GM21367 (cell line): Measurements from ENCODE around the gene ZNF385B.

Source experiments
- ATAC-seq: cut with Tn5 transposase; IDR thresholded peaks from one replicate; pipeline ENCODE4 v1.9.1; 2021; ENCODE audit not compliant: unreplicated experiment

ZNF385B gene

DNA sequence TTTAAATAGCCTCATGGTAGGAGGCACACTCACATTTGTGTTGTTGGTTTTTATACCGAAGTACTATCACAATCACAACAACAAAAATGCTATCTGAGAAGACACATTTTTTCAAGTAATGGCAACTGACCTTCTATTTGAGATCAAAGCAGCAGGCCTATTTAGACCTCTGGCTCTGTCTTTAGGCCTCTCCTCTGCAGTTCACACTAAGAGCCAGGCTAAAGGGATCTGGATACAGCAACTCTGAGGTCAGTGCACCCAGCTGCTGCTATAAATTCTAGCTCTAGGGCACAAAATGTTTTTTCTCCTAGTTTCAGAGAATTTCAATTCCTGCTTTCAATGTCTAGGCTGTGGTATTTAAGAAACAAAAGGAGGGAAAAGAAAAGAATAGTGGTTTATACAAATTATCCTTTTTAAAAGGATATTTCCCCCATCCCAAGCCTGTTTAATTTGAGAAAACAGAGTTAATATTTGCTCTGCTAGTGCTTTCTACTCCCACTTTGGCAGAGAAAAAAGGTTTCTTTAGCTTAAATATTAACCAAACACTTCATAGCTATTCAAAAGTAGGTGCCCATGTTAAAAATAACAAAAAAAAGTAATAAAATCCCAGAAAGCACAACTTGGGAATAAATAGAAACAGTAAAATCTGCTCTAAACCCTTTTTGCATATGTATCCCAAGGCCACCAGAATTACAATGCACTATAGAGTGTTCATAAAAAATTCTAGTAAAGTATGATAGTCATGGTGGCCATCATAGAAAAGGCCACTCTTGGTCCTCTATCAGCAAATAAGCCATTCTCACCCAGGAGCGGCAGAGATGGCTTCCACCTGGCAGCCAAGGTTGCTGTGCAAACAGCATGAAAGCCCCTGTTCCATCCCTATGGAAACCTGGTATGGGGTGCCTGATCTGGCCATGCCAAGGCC lies 303.1 kb downstream of the ZNF385B start:
- no peak for ATAC-seq

DNA sequence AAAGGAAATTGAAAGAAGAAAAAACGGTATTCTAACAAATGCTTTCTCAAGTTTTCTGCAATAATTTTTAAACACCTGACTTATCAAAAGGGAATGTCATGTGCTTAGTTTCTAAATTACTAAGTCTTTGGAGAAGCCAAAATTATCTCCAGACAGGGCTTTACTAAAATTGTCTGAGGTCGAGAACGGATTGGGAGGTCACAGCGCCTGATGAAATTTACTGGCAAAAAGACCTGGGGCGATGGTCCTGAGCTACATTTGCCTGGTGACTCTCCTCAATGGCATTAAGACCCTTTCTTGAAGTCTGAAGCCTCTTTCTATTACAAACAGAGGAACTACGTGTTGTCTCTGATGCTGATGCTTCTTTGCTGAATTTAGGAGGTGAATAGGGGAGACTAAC lies 305.0 kb downstream of the ZNF385B start:
- no peak for ATAC-seq

DNA sequence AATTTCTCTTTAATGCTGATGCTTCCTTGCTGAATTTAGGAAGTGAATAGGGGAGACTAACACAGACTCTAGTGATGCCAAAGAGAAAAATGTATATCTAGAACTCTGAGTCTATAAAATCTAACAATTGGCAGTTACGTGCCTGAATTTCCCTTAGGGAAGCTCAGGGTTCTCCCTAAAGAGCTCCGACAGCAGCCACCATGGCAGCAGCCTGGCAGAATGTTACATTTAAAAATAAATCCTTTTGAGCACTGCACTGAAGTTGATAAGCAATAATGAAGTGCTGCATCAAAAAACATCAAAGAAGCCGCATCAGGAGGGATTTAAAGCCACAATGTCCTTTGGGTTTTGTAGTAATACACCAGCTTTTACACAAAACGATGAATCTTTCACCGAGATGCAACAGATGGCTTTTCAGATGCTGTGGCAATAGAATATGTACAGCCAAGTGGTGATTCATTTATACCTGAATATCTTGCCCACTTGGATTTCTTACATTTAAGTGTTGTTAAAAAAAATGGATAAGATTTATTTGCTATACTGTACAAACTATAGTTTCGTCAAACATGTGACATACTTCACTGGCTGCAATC lies 305.6 kb downstream of the ZNF385B start:
- ATAC-seq, result no peak

DNA sequence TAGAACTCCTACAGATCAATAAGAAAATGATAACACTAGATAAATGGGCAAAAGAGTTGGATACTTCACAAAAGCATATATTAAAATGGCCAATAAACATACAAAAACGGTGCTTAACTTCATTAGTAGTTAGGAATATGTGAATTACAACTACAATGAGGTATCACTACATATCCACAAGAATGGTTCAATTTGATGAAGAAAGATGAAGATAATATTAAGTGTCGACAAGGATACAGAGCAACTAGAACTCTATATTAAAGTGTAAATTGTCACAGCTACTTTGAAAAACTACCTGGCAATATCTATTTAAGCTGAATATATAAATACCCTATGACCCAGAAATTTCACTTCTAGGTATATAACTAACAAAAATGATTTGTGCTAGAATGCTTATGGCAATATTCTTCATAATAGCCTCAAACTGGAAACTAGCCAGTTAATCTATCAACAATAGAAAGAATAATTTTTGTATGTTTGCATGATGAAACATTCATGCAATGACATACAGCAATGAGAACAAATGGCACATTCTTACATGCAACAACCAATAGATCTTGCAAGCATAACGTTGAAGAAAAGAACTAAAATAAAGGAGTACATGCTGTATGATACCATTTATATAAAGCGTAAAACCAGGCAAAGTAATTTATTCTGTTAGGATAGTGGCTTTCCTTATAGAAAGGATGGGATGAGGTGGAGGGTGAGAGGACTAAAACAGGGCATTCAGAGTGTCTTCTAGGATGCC lies 306.6 kb downstream of the ZNF385B start:
- no peak for ATAC-seq

DNA sequence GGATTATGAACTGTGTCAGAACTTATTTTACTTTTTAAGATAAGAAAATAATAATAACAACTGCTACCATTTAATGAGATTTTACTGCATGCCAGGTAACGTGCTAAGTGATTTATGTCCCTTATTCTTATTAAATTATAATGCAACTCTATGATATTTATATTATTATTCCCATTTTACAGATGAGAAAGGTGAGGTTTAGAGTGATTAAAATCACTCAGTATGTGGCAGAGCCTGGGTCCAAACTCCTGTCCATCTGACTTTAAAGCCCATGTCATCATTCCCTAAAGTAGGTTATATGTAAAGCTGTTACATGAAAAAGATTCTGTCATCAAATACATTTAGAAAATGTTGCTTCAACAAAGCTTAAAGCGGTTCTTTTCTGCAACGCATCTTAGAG lies 308.0 kb downstream of the ZNF385B start:
- ATAC-seq, result no peak

DNA sequence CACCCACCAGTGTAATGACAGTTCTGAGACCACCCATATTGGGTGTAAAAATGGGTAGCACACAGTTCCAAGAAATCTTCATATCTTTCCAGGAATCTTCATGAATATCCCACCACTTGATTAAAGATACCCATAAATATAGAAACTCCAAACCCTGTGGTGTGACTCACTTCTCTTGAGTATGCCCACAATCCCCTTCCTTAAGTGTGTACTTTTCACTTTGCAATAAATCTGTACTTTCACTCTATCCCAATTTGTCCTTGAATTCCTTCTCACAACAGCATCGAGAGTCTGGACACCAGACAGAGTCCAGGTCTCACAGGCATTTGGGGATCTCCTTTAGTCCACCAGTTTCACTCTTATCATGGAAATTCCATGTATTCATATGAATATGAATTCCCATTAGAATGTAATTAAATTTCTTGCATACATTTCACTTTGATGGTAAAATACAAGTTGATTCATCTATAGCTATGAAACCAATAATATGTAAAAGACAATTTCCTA lies 309.8 kb downstream of the ZNF385B start:
- no peak for ATAC-seq

DNA sequence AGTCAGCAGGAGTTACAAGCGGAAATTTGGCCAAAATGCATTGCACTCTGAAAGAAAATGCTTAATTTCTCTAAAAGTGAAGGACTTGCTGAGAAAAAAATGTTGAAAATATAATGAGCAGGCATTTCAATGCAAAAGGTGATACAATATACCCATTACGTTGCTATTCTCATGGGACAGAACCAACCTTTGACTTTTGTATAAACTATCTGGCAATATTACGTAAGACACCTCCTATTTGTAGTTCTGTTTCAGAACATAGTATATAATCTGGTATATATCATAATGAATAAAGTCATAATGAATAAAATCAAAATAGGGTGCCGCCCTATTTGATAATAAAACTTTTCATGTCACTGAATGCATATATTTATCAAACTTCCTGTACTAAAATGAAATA lies 310.6 kb downstream of the ZNF385B start:
- ATAC-seq, result no peak

DNA sequence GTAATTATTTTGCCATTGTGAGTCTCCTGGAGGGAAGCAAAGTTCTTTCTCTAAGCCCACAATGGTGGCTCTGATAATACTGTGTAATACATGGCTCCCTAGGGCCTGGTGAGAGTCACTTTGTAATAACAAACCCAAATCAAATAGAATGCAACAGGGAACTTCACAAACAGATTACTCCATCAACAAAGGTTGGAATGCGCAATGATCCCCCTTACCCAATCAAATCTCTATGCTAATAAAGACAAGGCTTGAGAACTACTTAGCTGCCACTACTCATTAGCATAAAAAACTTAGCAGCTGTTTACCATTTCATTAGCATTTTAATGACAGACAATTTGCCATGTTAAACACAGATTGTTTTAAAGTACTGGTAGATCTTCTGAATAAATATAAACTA lies 311.2 kb downstream of the ZNF385B start:
- ATAC-seq, result no peak

DNA sequence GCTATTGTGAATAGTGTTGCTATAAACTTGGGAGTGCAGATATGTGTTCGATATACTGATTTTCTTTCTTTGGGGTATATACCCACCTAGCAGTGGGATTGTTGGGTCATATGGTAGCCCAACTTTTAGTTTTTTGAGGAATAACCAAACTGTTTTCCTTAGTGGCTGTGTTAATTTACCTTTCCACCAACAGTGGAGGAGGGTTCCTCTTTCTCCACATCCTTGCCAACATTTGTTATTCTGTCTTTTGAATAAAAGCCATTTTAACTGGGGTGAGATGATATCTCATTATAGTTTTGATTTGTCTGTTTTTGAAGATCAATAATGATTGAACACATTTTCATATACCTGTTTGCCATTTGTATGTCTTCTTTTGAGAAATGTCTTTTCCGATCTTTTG lies 314.8 kb downstream of the ZNF385B start:
- no peak for ATAC-seq

DNA sequence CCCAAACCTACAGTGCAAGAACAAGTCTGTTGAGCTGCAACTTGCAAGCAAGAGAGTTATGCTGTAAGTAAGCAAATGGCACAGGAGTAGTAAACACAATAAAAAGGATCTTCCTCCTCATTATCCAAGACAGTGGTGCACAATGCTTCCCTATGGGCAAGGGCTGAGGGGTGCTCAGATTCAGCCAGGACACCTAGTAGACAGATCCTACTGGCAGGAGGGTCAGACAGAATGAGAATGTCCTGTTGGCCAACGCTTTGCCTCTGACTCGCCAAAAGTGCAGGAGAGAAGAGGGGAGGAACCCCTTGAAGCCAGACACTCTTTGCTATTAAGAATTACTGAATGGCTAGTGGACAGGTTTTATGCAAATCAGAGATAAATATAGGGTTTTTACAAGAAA lies 316.4 kb downstream of the ZNF385B start:
- no peak for ATAC-seq

DNA sequence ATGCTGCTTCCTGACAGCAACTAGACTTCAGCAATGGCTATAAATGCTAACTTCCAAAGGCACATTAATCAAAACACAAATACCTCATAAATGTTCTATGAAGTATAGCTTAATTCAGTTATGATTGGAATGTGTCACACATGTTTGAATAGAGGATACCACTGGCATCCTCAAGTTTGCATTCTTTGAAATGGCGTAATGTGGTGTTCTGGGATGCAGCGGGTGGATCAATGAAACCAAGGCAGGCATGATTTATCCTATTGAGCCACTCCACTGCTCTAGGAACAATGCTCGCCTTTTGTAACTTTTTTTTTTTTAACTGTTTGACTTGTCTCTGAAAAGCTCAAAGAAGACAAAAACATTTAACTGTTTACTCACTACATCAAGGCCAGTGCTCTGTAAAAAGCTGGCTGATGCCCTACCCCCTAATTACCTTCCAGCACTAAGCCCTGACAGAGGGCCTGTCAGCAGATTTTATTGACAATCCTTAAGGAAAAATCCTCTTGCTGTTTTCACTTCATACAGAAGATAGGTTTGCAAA lies 318.0 kb downstream of the ZNF385B start:
- ATAC-seq, result no peak

DNA sequence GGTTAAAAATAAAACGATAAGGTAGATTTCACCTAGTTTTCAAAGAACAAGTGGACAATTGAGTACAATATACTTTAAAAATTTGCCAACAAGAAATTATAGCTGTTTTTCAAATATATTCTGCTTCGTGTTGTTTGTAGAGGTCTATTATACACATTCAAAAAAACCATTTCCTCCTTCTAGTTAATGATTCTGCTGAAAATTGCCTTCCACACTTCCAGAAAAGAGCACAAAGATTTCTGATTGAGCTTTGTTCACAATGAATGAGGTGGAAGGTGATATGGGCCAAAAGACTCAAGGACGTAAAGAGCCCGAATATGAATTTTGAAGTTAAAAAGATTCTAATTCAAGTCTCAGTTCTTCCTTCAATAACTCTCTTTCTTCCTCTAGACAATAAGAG lies 319.8 kb downstream of the ZNF385B start:
- ATAC-seq, result no peak

DNA sequence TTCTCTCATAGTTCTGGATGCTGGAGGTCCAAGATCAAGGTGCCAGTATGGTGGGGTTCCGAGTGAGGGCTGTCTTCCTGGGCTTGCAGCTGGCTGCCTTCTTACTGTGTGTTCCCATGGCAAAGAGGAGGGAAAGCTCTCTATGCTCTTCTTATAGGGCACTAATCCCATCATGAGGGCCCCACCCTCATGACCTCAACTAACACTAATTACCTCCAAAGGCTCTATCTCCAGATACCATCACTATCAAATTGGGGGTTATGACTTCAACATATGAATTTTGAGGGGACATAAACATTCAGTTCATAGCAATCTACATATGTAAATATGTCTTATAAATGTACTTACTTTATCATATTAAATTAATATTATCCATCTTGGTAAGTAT lies 322.3 kb downstream of the ZNF385B start:
- no peak for ATAC-seq

DNA sequence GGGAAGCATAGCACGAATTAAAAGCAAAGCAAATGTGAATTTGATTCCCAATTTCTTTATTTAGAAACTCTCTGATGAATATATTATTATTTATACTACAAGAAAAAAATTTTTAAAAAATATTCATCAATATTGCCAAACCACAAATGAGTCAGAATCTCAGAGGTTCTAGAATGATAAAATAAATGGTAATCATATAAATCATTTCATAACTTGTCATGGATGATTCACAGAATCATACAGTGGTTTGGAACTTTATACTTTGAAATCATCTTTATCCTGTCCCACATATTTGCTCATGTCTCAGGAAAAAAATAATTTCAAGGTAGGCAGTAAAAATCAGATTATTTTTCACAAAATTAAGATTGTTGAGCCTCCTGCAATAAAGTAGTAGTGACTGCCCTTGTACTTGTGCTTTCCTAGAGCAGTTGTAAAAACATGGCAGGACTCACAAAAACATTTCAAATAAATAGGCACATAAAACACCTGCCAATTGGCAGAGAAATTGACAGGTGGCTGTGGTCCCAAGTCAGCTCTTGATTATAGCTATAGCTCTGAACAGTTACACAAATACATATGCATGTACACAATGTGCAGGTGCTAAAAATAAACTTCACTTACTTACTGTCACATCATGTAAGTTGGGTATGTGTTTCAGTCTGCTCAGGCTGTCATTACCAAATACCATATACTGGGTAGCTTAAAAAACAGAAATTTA lies 322.8 kb downstream of the ZNF385B start:
- no peak for ATAC-seq

DNA sequence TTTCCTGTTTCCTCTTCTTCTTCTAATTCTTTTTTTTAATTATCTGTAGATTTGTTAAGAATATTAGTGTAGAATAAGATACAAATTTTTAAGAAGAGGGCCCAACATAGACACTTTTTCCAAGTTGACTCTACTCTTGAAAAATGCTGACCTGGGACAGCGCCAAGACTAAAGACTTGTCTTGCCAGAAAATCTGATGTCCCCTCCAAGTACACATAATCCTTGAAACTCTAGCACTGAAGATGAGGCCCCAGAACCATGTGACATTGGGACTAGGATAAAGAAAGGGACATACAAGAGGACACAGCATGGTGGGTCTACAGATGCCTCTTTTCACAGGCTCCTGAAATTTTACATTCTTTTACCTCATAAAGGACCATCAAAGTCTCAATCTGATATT lies 325.2 kb downstream of the ZNF385B start:
- no peak for ATAC-seq

DNA sequence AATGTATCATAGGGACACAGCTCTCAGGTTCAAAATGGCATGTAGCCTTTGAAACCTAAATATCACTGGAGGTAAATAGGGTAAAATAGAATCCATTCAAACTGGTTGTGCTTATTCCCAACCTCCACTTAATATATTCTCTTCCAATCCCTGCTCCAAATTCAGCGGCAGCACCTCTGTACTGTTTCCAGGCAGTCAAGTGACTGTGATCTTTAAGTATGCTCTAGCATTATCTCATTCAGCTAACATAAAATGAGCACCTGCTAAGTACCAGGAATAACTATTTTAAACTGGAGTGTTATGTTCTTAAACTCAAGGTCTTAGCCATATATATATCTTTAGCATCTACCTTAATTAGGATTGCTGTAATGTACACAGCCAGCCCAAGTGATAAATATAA lies 327.5 kb downstream of the ZNF385B start:
- ATAC-seq, result no peak

DNA sequence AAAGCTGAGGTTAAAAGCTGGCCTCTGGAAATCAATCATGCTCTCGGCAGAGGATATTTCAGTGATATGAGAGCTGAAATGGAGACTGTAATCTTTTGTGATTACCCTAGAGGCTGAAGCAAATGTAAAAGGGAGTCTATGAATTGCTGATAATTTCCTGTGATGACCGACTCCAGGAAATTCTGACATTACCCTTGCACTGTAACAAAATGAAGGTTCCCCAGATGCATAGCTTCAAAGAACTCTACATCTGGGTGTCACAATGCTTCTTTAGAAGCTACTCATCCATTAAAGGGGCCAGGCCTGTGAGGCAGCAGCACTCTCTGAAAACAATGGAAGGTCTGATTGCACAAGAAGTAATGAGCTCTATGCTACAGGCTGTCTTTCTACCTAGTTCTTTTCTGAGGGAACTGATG lies 328.5 kb downstream of the ZNF385B start:
- no peak for ATAC-seq

DNA sequence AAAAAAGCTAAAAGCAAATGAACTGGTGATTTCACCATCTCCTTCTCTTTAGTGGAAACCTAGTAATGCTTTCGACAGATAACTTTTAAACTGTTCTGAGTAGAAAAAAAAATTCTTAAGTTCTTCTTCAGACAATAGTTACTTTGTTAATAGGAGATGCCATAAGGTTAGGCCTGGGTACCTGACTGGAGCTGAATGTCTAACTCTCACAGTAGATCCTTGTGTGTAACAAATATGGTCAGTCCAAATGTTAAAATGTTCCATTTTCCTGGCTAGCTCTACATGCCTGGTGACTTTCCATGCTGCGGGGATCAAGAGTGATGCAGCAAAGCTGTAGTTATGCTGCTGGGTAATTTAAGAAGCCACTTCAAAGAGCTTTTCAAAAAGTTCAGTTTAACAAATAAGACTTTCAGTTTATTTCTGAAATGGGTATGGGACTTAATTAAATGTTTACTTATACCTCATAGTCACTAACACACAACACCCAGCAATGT lies 332.8 kb downstream of the ZNF385B start:
- ATAC-seq, result no peak

DNA sequence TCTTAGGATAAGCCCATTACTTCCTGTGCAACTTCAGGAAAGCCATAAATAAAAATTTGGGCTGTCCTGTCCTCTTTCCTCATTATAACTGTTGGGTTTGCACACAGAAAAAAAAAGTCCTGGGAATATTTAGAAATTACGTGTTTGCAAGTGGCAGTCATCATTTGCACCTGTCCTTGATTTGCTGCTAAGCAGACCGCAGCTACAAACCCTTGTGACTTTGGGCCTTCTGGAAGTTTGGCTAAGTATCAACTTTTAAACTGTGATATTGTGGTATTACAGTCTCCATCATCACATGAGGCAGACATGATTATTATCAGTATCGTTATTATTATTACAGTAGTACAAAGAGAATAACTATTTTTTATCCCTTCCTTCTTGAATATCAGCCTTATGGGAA lies 336.1 kb downstream of the ZNF385B start:
- ATAC-seq, result no peak

DNA sequence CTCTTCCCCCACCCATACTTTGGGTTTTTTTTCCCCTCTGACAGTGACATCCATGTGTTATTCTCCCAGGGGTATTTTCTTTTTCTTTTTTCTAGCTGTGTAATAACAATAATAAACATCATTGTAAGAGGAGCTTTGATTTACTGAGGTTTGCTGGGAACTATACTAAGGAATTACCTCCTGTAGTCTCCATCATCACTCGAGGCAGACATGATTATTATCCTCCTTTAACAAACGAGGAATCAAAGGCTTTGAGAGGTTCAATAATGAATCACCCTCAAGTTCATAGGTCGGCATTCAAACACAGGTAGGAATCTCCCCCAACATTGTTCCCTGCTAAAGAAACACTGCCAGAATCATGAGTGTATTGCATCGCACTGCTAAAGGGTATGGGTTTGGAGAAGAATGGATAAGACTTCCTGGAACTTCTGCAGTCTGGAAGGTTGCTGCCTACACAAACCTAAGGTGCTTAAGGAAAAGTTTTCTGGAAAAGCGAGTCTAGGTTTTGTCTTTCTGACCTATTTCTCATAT lies 336.5 kb downstream of the ZNF385B start:
- no peak for ATAC-seq
